ENCODE data around the gene EHMT2.

DNA sequence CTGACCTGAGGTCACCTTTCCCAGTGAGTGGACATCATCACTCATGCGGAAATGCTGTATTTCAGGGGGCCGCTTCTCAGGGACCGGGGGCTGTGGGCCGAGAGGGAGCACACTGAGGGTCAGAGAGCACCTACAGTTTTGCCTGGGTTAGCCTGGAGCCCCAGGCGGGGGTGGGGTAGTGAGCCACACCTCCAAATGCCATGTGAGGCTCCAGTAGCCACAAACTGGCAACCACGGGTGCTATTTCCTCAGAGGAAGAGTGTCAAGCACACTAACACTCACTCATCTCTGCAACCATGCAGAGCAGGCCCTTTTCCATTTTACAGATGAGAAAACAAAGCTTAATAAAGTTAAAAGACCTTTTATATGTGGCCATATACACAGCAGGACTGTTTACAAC is 4.7 kb downstream of the EHMT2 start:
- TF ChIP-seq, protein P1, sequence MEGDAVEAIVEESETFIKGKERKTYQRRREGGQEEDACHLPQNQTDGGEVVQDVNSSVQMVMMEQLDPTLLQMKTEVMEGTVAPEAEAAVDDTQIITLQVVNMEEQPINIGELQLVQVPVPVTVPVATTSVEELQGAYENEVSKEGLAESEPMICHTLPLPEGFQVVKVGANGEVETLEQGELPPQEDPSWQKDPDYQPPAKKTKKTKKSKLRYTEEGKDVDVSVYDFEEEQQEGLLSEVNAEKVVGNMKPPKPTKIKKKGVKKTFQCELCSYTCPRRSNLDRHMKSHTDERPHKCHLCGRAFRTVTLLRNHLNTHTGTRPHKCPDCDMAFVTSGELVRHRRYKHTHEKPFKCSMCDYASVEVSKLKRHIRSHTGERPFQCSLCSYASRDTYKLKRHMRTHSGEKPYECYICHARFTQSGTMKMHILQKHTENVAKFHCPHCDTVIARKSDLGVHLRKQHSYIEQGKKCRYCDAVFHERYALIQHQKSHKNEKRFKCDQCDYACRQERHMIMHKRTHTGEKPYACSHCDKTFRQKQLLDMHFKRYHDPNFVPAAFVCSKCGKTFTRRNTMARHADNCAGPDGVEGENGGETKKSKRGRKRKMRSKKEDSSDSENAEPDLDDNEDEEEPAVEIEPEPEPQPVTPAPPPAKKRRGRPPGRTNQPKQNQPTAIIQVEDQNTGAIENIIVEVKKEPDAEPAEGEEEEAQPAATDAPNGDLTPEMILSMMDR (conservative IDR thresholded peaks at IDR 0.05; ENCODE audit: low read depth, low read length), result no peak
- TF ChIP-seq POLR2A (IDR thresholded peaks at IDR 0.05; ENCODE audit: low read depth, low read length), result no peak
- no peak for TF ChIP-seq MXI1 (IDR thresholded peaks at IDR 0.05; ENCODE audit: borderline replicate concordance, low read depth, low read length)
- TF ChIP-seq BHLHE40 (IDR thresholded peaks at IDR 0.05; ENCODE audit: low read depth, low read length), result no peak
- TF ChIP-seq NFE2L2 (IDR thresholded peaks at IDR 0.05; ENCODE audit: low read depth, low read length), result no peak
- TF ChIP-seq RCOR1 (IDR thresholded peaks at IDR 0.05; ENCODE audit: insufficient replicate concordance, low read length), result no peak
- no peak for TF ChIP-seq RAD21 (IDR thresholded peaks at IDR 0.05; ENCODE audit: low read length)
- TF ChIP-seq FOS (IDR thresholded peaks at IDR 0.05; ENCODE audit: low read depth, low read length), result no peak
- no peak for TF ChIP-seq CHD1 (IDR thresholded peaks at IDR 0.05; ENCODE audit: low read depth, low read length)
